GM12878 (cell line): ENCODE data around the gene MEMO1. TPM values are rescaled to one million over a fixed set of nuclear protein-coding genes. Genes with fewer than 3 reads are reported as not detected.

ENCODE experiments used
- ATAC-seq: fragments of 200-7000 bp; cut with Tn5 transposase; 3 replicates; pipeline ENCODE4 v1.9.1; 2020; ENCODE audit warnings: mild to moderate bottlenecking, moderate library complexity
- BruUV-seq: library from RNA; stranded (reverse); fragments of 400-500 nt; replicated peaks from 2 replicates; lab custom pipeline; 2021; lab: Mats Ljungman, UMichigan
- CTCF ChIA-PET: fragments of 300-600 bp; sonication (Branson Sonifier 250); formaldehyde crosslinking; extraction: SDS; loops from one replicate; lab custom pipeline; 2021; ENCODE audit warnings: inconsistent platforms; lab: Yijun Ruan, JAX
- POLR2A ChIA-PET: fragments of 350-600 bp; formaldehyde crosslinking; extraction: SDS; loops from one replicate; lab custom pipeline; 2021; ENCODE audit warnings: inconsistent platforms; lab: Charles Lee
- RAD21 ChIA-PET: fragments of 300-600 bp; sonication (Branson Sonifier 250); formaldehyde crosslinking; loops from one replicate; lab custom pipeline; 2023; ENCODE audit warnings: antibody characterized with exemption; ENCODE audit not compliant: unreplicated experiment; lab: Charles Lee
- SMC1A ChIA-PET: fragments of 300-600 bp; sonication (Branson Sonifier 250); formaldehyde crosslinking; loops from one replicate; lab custom pipeline; 2023; ENCODE audit not compliant: unreplicated experiment, uncharacterized antibody; lab: Charles Lee
- DNase-seq: peaks from one replicate; pipeline ENCODE4 v3.0.0-alpha.2; 2011; ENCODE audit warnings: low read depth, low spot score
- FAIRE-seq: peaks from 3 replicates; lab custom pipeline; 2011; peaks lifted over from hg19 to GRCh38; lab: Jason Lieb, UNC
- H2AFZ ChIP-seq: 2 replicates; pipeline ENCODE4 v1.6.0; 2011; ENCODE audit warnings: low read depth, low read length, control low read depth; ENCODE audit not compliant: control insufficient read depth
- H3K27ac ChIP-seq: 2 replicates; pipeline ENCODE4 v1.5.1; 2011; ENCODE audit warnings: control low read depth; ENCODE audit not compliant: control insufficient read depth, insufficient read depth
- H3K27me3 ChIP-seq, 2 experiments: replicated peaks in 1 of 2; 2 replicates each; pipeline versions ENCODE4 v1.6.0 to v1.6.1; 2011; ENCODE audit warnings: low read length in 1 of 2; ENCODE audit not compliant: control insufficient read depth in 2 of 2, insufficient read depth in 2 of 2
- H3K36me3 ChIP-seq, 2 experiments: 2 replicates each; pipeline ENCODE4 v1.5.1; 2011; ENCODE audit warnings: low read length in 1 of 2; ENCODE audit not compliant: control insufficient read depth in 2 of 2, insufficient read depth in 2 of 2
- H3K4me1 ChIP-seq: 2 replicates; pipeline ENCODE4 v1.6.1; 2011; ENCODE audit warnings: mild to moderate bottlenecking, low read length, moderate library complexity, mixed read lengths; ENCODE audit not compliant: control insufficient read depth, insufficient read depth
- H3K4me2 ChIP-seq: 2 replicates; pipeline ENCODE4 v1.6.0; 2011; ENCODE audit warnings: control low read depth; ENCODE audit not compliant: control insufficient read depth, insufficient read depth
- H3K4me3 ChIP-seq: fragments of 200-600 bp; sonication (generic); 2 replicates; pipeline ENCODE4 v1.5.1; 2016
- H3K79me2 ChIP-seq: 2 replicates; pipeline ENCODE4 v1.6.0; 2011; ENCODE audit warnings: low read length; ENCODE audit not compliant: control insufficient read depth, insufficient read depth
- H3K9ac ChIP-seq: 2 replicates; pipeline ENCODE4 v1.8.0; 2011; ENCODE audit warnings: low read length, control low read depth, mixed read lengths; ENCODE audit not compliant: control insufficient read depth, insufficient read depth
- H3K9me3 ChIP-seq: replicated peaks from 3 replicates; pipeline ENCODE4 v1.5.1; 2011; ENCODE audit warnings: mild to moderate bottlenecking, low read length; ENCODE audit not compliant: control insufficient read depth, insufficient read depth
- H4K20me1 ChIP-seq: 2 replicates; pipeline ENCODE4 v1.6.0; 2011; ENCODE audit not compliant: control insufficient read depth, insufficient read depth
- BCL11A ChIP-seq: IDR thresholded peaks from 2 replicates; pipeline ENCODE4 v1.6.1; 2011; ENCODE audit warnings: low read depth, low read length
- BCL3 ChIP-seq: IDR thresholded peaks from 2 replicates; pipeline ENCODE4 v1.6.1; 2011; ENCODE audit warnings: borderline replicate concordance, low read depth, mild to moderate bottlenecking, moderate library complexity, low read length; ENCODE audit not compliant: insufficient read depth, poor library complexity, severe bottlenecking
- CEBPZ ChIP-seq: fragments of 150-350 bp; IDR thresholded peaks from 2 replicates; pipeline ENCODE4 v1.6.1; 2016; ENCODE audit warnings: low read depth, low read length
- CUX1 ChIP-seq: IDR thresholded peaks from 2 replicates; pipeline ENCODE4 v1.6.1; 2012; ENCODE audit warnings: improper control_type of control experiment, low read depth, low read length; ENCODE audit not compliant: insufficient replicate concordance
- GABPA ChIP-seq: IDR thresholded peaks from 2 replicates; pipeline ENCODE4 v1.6.1; 2014; ENCODE audit warnings: antibody characterized with exemption, low read depth, mild to moderate bottlenecking, inconsistent platforms
- LARP7 ChIP-seq: fragments of 450-650 bp; IDR thresholded peaks from 2 replicates; pipeline ENCODE4 v1.6.1; 2017; ENCODE audit warnings: mild to moderate bottlenecking
- MTA3 ChIP-seq: IDR thresholded peaks from 2 replicates; pipeline ENCODE4 v1.6.1; 2012; ENCODE audit warnings: low read length, inconsistent platforms, borderline replicate concordance
- NFIC ChIP-seq: IDR thresholded peaks from 2 replicates; pipeline ENCODE4 v1.6.1; 2012; ENCODE audit warnings: low read depth, mild to moderate bottlenecking, inconsistent platforms, low read length, moderate library complexity
- NFYA ChIP-seq: IDR thresholded peaks from 2 replicates; pipeline ENCODE4 v1.6.1; 2011; ENCODE audit warnings: low read depth, mild to moderate bottlenecking, low read length, improper control_type of control experiment, borderline replicate concordance
- NRF1 ChIP-seq: conservative IDR thresholded peaks from 2 replicates; pipeline ENCODE4 v1.6.1; 2011; ENCODE audit warnings: mild to moderate bottlenecking, low read depth, low read length, improper control_type of control experiment
- SMAD1 ChIP-seq: fragments of 450-650 bp; IDR thresholded peaks from 2 replicates; pipeline ENCODE4 v1.6.1; 2018; ENCODE audit warnings: mild to moderate bottlenecking, low read depth; ENCODE audit not compliant: partially characterized antibody
- USF1 ChIP-seq: IDR thresholded peaks from 2 replicates; pipeline ENCODE4 v1.6.1; 2011; ENCODE audit warnings: borderline replicate concordance, low read depth, mild to moderate bottlenecking, moderate library complexity, mixed read lengths, low read length; ENCODE audit not compliant: insufficient read depth; ENCODE audit errors: extremely low read length
- WGBS: methylation state at CpG from one replicate; pipeline ENCODE4 v1.1.6; 2016; ENCODE audit warnings: low lambda C conversion rate; ENCODE audit not compliant: insufficient replicate concordance, insufficient coverage; ENCODE audit errors: missing lambda C conversion rate; 5-methylcytosine and 5-hydroxymethylcytosine counted together
- in situ Hi-C: fragments of 300-500 bp; cut with MboI; formaldehyde crosslinking; loops from 9 replicates; pipeline ENCODE4 v1.14.3; 2018; ENCODE audit warnings: mixed read lengths
- intact Hi-C: fragments of 100-400 bp; cut with micrococcal nuclease; formaldehyde crosslinking; loops from one replicate; pipeline ENCODE4 v1.14.2; 2022; ENCODE audit not compliant: unreplicated experiment
- polyA plus RNA-seq, 11 experiments: library from polyadenylated mRNA; depleted of rRNA in 4 of 11; unstranded in 6 of 11; stranded (reverse) in 5 of 11; fragments of >200 nt; fragmentation: Nextera tagmentation in 4 of 11; fragmentation: Illumina TruSeq in 1 of 11; extraction: Ambion mirVana in 4 of 11; extraction: Trizol in 1 of 11; gene quantifications; 1 replicate in 1 of 11; 2 replicates in 10 of 11; pipeline versions ENCODE4 v1.2.1 to v1.2.3, GENCODE V29; 2011 to 2016; ENCODE audit warnings: inconsistent platforms in 2 of 11, missing spikeins in 2 of 11, low read depth in 1 of 11
- total RNA-seq, 4 experiments: library from RNA; depleted of rRNA in 3 of 4; stranded (reverse); fragments of >200 nt in 3 of 4; fragmentation: Illumina TruSeq in 1 of 4; extraction: Trizol in 1 of 4; gene quantifications; 2 replicates each; pipeline versions ENCODE4 v1.2.1 to v1.2.3, GENCODE V29; 2013 to 2021

Gene MEMO1
- total and polyA plus RNA-seq, 10 of the 15 experiments (the other 5 are each of a cell fraction or from before 2014, with no cell fraction given) = 39.8 to 99.1 (median 72.2) TPM

GRCh38 chr2:31888550-31888949, 122.3 kb downstream of the MEMO1 start:
- ChIA-PET POLR2A (no interaction called here), RAD21 (interaction anchor here (1.2 to 2.4 kb wide), 3 partner anchors 14 to 175 kb away, joined by 3 to 8 read pairs (median 8); partner anchors contain the start of gene SPAST), SMC1A (interaction anchor here (1.3 kb wide), 1 partner anchor 151 kb away, joined by 6 read pairs; the partner anchor contains the start of gene DPY30), CTCF (interaction anchor here (0.7 to 1.6 kb wide), 5 partner anchors 9 to 151 kb away, joined by 3 to 5 read pairs (median 4); partner anchors contain the start of gene DPY30)
- peak overlapping the region; percentile 53 for H3K27ac ChIP-seq
- no peak overlapping the region for H3K4me3 ChIP-seq
- H3K79me2 ChIP-seq = peaks cover 2% of the 10 kb centered on the region; the same call in 1 of the 2 replicates
- H3K4me1 ChIP-seq = peaks cover 12% of the 10 kb centered on the region
- peaks cover 0 to 2% of the 10 kb centered on the region in 2 experiments; a peak in 2 of 4 replicates for H3K36me3 ChIP-seq
- peak overlapping the region; percentile 73 for H3K4me2 ChIP-seq
- in situ Hi-C loops = no loop called here
- no peaks in the 10 kb centered on the region for H3K27me3 ChIP-seq
- no peak overlapping the region for H3K9ac ChIP-seq
- DNase-seq (no peak), FAIRE-seq (no peak), ATAC-seq (no peak)
- 29% methylated on average over 1 of the region's 1 CpG for WGBS
- H3K9me3 ChIP-seq = no peaks in the 10 kb centered on the region
- H2AFZ ChIP-seq = no peak overlapping the region; the same call in 1 of the 2 replicates
- intact Hi-C loops = loop anchor here (10.0 kb wide), 1 partner anchor 246 kb away; no protein-coding TSS in a partner anchor
- no TSS peak for BruUV-seq
- H4K20me1 ChIP-seq = no peaks in the 10 kb centered on the region
- TF ChIP-seq BCL3 (no peak), CEBPZ (no peak), LARP7 (no peak), SMAD1 (no peak), GABPA (no peak), BCL11A (no peak), MTA3 (no peak), NFIC (no peak), NFYA (no peak), CUX1 (no peak), NRF1 (no peak), USF1 (no peak)
